HG03060 (cell line): ENCODE results near the gene ABHD10.
A peak's percentile ranks its signal among the peaks of the same experiment; 100 is the strongest.

Experiments
- ATAC-seq: cut with Tn5 transposase; IDR thresholded peaks from one replicate; pipeline ENCODE4 v1.9.1; 2021; ENCODE audit warnings: low read depth, moderate number of reproducible peaks; ENCODE audit not compliant: unreplicated experiment

The ABHD10 gene

DNA sequence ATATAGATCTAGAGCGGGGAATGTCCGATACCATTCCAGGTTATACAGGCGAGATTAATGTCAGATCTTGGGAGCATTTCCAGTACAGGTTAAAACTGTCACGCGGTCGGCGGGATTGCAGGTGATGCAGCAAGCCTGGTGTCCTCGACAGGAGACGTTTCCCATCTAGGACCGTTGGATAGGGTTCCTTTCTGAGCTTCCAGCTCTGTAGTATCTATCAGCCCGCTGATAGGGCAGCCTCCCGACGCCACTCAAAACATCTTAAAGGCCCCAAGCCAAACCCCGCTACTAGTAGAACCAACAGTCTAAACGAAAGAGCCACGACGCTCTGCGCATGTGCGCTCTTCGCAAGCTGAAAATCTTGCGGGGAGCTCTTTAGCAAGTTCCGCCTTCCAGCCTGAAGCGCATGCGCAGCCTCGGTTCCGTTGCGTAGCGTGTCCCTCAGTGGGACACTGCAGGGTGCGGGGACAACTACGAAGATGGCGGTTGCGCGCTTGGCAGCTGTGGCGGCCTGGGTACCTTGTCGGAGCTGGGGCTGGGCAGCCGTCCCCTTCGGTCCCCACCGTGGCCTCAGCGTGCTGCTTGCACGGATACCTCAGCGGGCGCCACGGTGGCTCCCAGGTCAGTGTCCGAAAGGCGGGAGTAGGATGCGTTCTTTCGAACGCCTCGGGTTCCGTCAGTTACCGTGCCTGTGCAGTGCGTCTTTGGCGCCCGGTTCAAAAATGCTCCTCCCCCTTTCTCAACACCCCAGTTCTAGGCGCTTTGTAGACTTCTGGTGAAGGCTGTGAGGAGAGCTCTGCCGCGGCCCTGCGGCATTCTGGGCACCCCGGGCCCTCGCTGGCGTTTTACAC, at the start of gene ABHD10:
TSS of gene ABHD10 (plus strand) at position 444 of the 851 bp plus-strand sequence. CDS start at position 480, 36 bp downstream.
- peak; percentile 84 for ATAC-seq

DNA sequence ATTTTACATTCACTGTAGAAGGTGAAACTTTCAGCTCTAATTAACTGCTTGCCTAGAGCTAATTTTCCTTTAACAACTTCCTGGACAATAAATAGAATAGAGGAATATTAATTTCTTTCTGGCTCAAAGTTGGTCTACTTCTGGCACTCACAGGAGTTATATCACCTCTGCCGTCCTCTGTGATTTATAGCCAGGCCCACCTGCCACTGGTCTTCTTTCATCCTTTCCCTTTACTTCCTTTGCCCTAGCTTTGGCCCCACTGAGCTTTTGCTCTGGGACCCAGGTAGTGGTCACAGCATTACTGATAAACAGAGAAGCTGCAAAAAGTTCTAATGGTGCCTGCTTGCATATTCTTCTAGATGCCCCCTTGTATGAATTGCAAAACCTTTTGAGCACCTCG, 49.3 kb upstream of the ABHD10 start:
- no peak for ATAC-seq

DNA sequence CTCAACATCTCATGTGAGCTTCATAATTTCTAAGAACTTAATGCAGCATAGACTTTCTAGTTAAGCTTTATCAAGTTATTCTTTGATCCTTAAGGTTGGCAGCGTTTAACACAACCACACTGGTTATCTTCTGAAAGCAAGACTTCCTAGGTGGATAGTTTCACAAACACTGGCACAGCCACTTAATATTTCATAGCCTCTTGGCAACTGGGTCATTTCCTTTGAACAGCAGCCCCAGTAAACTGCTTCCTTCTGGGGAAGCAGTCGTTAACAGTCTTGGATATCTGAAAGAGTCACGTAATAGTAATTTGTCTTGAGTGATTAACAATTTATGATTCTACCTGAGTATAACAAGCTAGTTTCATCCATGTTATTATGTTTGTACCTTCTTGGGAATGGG, 45.9 kb upstream of the ABHD10 start:
- no peak for ATAC-seq

DNA sequence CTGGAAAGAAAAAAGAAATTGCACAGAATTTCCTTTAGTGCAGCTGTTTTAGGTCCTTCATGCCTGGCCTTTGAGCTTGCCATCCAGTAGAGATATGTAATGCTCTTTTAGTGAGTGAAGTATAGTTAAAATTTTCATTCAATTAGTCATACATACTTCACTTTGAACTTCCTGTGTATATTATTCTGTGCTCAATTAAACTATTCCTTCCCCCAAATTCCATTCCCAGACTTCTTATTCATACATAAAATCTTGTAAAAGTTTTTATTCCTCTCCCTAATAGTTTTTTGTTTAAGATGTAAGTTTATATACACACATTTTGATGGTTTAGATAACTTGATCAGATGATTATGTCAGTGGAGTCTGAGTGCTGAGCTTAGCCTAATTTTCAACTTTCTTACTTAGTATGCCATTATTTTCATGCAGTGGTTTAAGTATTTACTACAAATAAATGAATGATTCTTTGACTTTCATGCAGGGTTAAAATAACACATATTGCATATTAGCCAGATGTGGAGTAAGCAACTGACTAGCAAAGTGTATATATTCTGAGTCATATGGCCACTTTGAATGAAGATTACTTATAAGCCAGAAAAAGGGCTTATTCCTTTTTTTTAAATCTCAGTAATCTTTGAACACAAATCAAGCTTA, 42.5 kb upstream of the ABHD10 start:
- ATAC-seq, result no peak

DNA sequence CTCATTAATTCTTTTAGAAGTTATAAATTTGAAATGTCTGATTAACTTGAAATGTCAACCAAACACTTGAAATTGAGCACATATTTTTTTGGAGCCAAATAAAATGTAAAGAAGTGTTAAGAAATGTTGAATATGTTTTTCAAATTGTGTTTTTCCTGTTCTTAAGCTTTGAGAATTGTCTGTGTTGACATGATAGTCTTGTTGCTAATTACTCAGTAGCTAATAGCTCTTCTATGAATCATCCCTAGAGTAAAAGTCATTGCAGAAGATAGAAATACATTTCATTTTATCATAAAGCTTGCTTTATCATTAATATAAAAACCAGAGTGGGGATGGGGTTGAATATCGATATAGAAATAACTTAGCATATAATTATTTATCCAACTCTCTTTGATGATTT, 41.9 kb upstream of the ABHD10 start:
- no peak for ATAC-seq

DNA sequence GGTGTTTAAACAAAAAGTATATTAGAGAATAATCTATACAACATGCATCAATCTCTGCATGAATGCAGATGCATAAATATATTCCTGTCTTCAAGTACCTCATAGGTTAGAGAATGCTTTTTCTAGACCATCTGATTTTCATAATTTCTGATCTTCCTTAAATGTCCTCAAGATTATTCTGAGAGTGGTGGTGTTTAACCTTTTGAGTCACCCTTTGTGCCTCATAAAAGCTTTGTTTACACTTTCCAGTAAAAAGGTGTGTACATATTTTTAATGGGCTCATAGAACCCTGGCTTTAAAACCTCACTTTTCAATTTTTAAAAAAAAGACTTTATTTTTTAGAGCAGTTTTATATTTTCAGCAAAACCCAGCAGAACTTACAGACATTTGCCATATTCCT, 41.0 kb upstream of the ABHD10 start:
- no peak for ATAC-seq

DNA sequence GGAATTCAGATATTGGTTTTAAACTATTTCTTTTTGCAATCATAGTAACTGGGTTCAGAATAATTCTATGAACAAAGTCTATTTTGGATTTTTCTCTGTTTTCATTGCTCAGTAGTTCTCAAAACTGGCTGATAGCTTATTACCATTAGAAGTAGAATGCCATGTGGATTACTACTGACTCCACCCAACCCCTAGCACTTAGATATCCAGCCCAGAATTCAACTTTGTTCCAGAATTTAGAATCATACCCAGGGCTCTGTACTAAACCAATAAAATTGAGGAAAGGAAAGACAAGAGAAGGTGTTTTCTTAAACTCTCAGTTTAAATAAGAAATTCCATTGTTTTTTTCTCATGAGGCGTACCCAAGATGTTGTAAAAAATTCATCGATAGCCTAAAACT, 39.0 kb upstream of the ABHD10 start:
- ATAC-seq, result no peak

DNA sequence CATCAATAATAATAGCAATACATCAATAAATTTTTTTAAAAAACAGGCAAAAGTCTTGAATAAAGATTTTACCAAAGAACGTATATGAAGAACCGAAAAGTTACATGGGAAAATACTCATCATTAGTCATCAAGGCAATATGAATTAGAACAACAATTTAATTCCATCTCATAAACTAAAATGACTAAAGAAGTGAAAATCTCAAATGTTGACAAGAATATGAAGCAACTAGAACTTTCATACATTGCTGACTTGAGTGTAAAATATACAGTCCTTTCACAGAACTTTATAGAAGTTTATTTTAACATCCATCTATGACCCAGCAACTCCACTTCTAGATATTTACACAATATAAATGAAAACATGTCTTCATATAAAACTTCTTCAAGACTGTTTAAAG, 35.3 kb upstream of the ABHD10 start:
- no peak for ATAC-seq

DNA sequence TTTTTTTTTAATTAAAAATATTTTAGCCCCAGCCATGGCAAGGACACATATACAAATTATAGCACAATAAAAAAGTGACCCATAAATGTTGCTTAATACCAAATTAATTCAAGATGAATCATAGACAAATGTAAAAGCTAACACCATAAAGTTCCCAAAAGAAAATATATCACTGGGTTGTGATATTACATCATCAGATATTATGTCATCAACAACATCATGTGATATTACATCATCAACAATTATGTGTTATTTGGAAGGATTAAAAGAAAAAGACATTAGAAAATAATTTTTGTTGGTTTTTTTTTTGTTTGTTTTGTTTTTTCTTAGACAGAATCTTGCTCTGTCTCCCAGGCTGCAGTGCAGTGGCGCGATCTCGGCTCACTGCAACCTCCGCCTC, 34.5 kb upstream of the ABHD10 start:
- no peak for ATAC-seq

DNA sequence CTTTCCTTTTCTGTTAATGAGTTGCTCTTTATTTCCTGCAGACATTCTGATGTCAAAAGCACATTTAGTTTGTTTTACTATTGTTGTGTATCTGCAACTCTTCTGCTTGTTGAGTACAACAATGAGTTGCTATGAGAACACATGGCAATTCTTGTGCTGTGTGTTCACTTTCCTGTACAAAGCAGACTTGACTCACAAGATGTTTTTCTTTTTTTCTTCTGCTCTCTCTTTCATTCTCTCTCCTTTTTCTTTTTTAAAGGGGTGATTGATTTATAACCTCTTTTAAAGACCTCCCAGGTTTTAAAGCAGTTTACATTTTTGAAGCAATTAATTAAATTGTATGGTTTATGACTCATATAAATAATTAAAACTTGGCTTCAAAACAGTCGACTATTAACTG, 31.6 kb upstream of the ABHD10 start:
- ATAC-seq, result no peak

DNA sequence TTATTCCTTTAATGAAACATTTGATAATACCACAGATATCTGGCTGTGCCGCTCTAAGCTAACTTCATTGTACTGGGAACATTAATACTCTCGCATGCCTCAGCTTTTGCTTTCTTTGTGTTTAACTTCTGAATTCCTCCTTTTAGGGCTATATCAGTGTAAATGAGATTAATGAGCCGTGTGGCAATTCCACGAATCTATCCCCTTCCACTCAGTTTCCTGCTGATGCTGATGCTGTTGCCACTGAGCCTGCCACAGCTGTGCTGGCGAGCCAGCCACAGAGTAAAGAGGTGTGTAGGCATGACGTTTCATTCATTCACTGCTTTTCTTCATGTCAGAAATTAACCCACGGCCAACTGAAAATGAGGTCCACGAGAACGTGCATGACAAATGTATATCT, 30.0 kb upstream of the ABHD10 start:
- ATAC-seq, result no peak

DNA sequence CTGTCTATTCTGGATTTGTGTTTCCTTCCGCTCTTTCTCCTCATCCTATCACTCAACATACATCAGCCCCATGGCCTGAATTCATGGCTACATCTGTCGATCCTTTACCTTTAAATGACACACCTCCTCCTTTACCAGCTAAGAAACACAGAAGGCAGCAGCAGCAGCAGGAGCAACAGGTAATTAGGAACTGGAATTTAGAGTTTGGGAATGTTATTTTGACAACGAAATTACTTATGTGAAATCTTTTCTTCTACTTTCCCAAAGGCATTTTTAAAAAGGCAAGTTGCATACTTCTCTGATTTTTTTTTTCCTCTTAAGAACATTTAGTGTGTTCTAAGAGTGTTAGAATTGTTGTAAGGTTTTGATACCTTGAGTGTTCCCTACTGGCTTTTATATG, 29.1 kb upstream of the ABHD10 start:
- no peak for ATAC-seq

DNA sequence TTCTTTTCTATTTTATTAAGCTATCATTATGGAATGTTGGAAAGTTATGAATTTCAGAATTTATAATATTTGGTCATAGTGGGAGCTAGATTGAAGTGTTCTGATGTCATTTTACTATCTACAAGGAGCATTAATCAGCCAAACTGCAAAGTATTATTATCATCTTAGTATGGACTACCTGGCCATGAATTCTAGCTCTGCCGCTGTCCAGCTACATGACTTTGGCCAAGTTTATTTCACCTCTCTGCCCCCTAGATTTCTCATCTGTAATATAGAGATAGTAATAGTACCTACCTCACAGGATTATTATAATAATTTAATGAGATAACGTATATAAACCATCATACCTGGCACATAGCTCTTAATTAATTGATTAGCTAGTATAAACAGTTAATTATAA, 27.8 kb upstream of the ABHD10 start:
- no peak for ATAC-seq

DNA sequence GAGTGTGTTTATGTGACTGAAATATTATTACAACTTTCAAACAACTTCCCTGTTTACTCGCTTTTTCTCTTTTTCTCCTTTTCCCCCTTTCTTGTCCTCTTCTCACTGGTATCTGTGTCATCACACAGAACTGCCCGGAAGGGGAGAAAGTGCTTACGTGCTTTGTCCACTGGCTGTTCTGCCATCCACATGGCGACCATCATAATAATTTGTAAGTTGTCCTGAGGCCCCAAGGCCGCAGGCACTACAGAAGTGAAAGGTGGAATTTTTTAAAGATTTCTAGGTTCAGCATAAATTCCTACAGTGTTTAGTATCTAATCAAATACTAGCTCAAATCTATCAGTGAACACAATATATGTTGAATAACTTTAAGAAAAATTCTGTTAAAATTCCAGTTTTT, 26.7 kb upstream of the ABHD10 start:
- no peak for ATAC-seq

DNA sequence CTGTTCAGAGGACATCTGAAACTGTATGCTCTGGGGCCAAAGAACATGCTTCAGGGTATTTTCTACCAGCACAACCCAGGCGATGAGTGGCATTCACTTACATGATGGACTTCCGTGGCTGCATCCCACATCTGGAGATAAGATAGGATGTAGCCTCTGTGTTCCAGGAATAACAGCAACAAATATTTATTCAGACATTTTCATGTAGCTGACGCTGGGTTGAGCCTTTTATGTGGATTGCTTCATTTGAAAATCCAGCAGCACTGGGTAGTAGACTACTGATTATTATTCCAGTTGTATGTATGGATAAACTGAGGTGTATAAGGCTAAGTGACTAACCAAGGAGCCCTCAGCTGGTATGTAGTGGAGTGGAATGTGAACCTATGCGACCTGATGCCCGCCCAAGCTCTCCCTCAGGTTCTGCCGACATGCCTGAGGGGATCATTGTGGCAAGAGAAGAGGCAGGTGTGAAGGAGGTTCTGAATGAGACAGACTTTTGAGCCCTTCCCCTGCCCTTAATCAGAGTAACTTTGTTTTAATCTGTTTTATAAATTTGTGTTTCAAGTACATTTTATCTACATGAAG, 25.9 kb upstream of the ABHD10 start:
- ATAC-seq, result no peak

DNA sequence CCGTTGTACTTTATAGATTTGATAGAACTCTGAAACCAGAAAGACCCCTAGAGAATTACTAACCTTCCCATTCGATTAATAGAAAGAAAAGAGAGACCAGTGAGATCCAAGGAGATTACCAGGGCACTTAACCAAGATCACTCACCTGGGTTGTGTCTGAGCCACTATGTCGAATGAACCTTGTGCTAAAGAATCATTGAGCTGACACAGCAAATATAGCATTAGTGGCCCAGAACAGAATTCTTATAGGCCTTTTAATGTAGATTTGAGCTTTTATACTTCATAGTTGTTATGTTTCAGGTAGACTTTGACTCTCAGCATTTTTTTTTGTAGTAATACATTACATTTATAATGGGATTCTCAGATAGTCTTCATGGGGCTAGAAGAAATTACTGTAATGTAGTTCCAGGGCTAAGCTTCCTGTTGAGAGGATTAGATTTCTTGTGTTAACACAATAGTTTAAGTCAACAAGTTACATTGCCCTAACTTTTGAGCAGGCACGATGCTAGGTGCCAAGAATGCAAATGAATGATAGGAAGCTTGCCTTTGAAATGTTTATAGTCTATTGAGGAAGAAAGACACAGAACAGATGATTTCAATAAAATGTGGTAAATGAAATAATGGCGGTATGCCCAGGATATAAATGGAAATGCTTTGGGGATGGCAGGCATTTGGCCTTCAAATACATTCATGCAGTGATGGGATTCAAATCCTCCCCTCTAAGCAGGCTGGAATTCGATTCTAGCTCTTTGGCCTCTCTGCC, 24.4 kb upstream of the ABHD10 start:
- no peak for ATAC-seq

DNA sequence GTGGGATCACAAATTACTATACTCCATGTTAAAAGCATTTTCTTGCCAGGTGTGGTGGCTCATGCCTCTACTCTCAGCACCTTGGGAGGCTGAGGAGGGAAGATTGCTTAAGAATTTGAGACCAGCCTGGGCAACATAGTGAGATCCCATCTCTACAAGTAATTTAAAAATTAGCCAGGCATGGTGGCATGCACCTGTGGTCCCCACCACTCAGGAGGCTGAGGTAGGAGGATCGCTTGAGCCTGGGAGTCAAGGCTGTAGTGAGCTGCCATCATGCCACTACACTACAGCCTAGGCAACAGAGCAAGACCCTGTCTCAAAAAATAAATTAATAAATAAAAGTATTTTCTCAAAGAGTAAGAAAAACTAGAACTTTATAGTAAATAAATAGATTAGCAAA, 22.9 kb upstream of the ABHD10 start:
- no peak for ATAC-seq

DNA sequence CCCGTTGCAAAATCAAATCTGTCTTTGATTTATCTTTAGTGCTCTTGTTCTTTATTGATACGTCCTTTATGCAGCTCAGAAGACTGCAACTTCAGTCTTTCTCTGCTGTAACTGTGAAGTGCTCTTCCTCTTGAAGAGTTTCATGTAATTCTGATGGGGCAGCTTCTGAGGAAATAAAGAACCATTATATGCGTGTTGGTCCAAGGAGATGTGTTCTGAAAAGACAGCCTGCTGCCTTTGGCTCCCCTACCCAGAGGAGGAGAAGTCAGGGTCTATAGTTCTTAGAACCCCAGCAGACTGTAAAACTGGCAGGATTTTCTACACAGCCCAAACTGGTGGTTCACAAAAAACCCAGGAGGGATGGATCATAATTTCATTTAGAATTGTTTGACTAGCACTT, 22.4 kb upstream of the ABHD10 start:
- ATAC-seq, result no peak

DNA sequence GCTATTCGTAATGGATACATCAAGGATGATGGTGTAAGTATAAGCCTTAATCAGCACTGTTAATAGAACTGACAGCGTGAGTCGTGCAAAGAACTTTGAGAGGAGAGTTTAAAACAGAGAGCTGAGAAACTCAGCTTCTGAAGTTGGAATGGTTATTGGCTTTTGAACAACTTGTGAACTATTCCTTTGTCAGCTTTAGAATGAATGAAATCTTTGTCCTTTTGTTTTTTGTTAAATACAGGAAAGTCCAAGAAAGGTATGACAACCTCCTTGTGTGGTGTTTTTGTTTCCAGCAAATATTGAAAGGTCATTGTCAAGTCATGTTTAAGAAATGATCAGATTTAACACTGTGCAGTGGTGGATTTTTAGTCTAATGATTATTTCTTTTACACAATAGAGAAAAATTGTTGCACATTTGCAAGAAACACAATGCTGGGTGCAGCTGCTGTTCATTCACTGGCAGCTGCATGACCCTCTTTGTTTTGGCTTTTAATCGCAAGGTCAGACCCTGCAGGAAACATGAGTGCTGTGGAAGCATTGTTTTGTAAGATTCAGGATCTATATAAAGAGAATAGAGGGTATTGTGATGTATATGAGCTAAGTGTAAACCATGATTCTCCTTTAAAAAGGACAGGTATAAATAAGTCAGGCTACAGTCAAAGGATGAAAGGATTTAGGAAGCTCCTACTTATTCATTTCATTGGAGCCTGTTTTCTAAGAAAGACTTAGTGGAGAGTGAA, 21.7 kb upstream of the ABHD10 start:
- no peak for ATAC-seq

DNA sequence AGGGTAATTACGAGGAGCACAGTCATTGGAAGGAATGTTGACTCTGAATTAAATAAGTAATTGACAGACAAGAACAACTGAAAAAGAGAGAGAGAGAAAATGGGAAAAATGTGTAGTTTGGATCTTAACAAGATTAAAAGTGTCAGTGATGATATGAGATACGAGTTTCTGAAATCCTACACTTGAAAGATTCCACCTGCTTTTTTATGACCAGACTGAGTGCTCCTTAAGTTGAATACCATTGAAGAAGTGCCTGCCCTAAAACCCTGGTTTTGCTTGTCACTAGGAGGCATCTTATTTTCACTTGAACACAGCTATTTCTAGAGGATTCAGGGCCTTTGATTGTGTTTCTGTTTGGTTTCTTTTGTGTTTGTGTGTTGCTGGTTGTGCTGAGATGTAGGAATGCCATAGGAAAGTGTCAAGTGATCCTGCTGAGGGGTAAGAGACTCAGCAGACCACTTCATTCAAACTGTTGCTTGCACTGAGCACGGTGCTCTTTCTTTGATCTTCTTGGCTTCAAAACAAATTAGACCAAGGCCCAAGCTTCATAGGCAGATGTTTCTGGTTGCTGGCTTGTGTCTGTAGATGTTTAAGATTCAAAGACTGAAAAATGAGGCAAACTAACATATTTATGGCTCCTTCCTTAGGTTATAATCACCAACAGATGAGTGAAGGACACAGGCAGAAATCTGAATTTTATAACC, 17.2 kb upstream of the ABHD10 start:
- no peak for ATAC-seq
